Panc1 (cell line): ENCODE measurements around the gene SH3RF2. TPM values are rescaled to one million over a fixed set of nuclear protein-coding genes. Genes with fewer than 3 reads are reported as not detected.

Experiments used
- ATAC-seq: fragments of 200-7000 bp; cut with Tn5 transposase; 2 replicates; pipeline ENCODE4 v1.9.1; 2020; ENCODE audit warnings: mild to moderate bottlenecking, moderate library complexity
- BruUV-seq: library from RNA; stranded (reverse); fragments of 400-500 nt; replicated peaks from 2 replicates; lab custom pipeline; 2021; lab: Mats Ljungman, UMichigan
- CTCF ChIA-PET: fragments of 300-600 bp; sonication (Branson Sonifier 250); formaldehyde crosslinking; loops from one replicate; lab custom pipeline; 2022; ENCODE audit warnings: antibody characterized with exemption; lab: Charles Lee
- POLR2A ChIA-PET: fragments of 300-600 bp; sonication (Branson Sonifier 250); formaldehyde crosslinking; loops from one replicate; lab custom pipeline; 2022; ENCODE audit warnings: antibody characterized with exemption; lab: Charles Lee
- DNase-seq: peaks from one replicate; pipeline ENCODE4 v3.0.0-alpha.2; 2010; ENCODE audit warnings: low read depth, low spot score
- H3K27ac ChIP-seq: 2 replicates; pipeline ENCODE4 v1.5.1; 2011; ENCODE audit warnings: mild to moderate bottlenecking, low read length, inconsistent platforms
- H3K27me3 ChIP-seq: fragments of 200-500 bp; sonication (Bioruptor generic); 2 replicates; pipeline ENCODE4 v1.6.0; 2014; ENCODE audit warnings: low read length, inconsistent platforms; ENCODE audit not compliant: control insufficient read depth, insufficient read depth
- H3K36me3 ChIP-seq: fragments of 200-500 bp; sonication (Bioruptor generic); 2 replicates; pipeline ENCODE4 v1.5.1; 2014; ENCODE audit warnings: inconsistent platforms, mild to moderate bottlenecking, low read length, moderate library complexity; ENCODE audit not compliant: control insufficient read depth, insufficient read depth
- H3K4me1 ChIP-seq: 2 replicates; pipeline ENCODE4 v1.5.1; 2011; ENCODE audit warnings: inconsistent platforms, mild to moderate bottlenecking, low read length, moderate library complexity; ENCODE audit not compliant: control insufficient read depth, insufficient read depth
- H3K4me3 ChIP-seq, 2 experiments: 2 replicates each; pipeline ENCODE4 v1.5.1; 2011 to 2012; ENCODE audit warnings: low read depth in 2 of 2, low read length in 2 of 2, mild to moderate bottlenecking in 2 of 2, inconsistent platforms in 1 of 2, moderate library complexity in 1 of 2
- H3K9me3 ChIP-seq: fragments of 200-500 bp; sonication (Bioruptor generic); 2 replicates; pipeline ENCODE4 v1.5.1; 2014; ENCODE audit warnings: low read depth, mild to moderate bottlenecking, inconsistent platforms, low read length, moderate library complexity; ENCODE audit not compliant: control insufficient read depth, insufficient read depth
- POLR2AphosphoS5 ChIP-seq: IDR thresholded peaks from 2 replicates; pipeline ENCODE4 v1.6.1; 2012; ENCODE audit warnings: mild to moderate bottlenecking, low read depth, low read length, moderate library complexity
- SIN3A ChIP-seq: IDR thresholded peaks from 2 replicates; pipeline ENCODE4 v1.6.1; 2012; ENCODE audit warnings: low read depth, mild to moderate bottlenecking, low read length, moderate library complexity, borderline replicate concordance; ENCODE audit not compliant: insufficient read depth
- TCF7L2 ChIP-seq: IDR thresholded peaks from 2 replicates; pipeline ENCODE4 v1.6.1; 2011; ENCODE audit warnings: mild to moderate bottlenecking, low read depth, low read length, inconsistent platforms
- in situ Hi-C: cut with HindIII; loops from 2 replicates; pipeline ENCODE4 v1.10.0; 2016; ENCODE audit warnings: low sequenced_read_pairs, low pct_unique_long_range_greater_than_20kb
- intact Hi-C: fragments of 100-400 bp; cut with micrococcal nuclease; formaldehyde crosslinking; loops from one replicate; pipeline ENCODE4 v1.10.0; 2022; ENCODE audit not compliant: unreplicated experiment
- total RNA-seq: library from RNA; stranded (reverse); gene quantifications from one replicate; pipeline ENCODE4 v1.2.1, GENCODE V29; 2021; ENCODE audit not compliant: unreplicated experiment
- TF ChIP-seq, protein P1 (sequence below): fragments of 450-650 bp; IDR thresholded peaks from 2 replicates; pipeline ENCODE4 v1.5.1; 2017; ENCODE audit warnings: mild to moderate bottlenecking
- TF ChIP-seq, protein P2 (sequence below), 2 experiments: IDR thresholded peaks; 2 replicates each; pipeline ENCODE4 v1.6.1; 2011 to 2012; ENCODE audit warnings: low read depth in 2 of 2, control low read depth in 1 of 2, low read length in 1 of 2, mild to moderate bottlenecking in 1 of 2, moderate library complexity in 1 of 2; ENCODE audit not compliant: insufficient read depth in 1 of 2

SH3RF2 gene
- total RNA-seq, 1 experiment from 2014 or later, result 23.1 TPM

DNA sequence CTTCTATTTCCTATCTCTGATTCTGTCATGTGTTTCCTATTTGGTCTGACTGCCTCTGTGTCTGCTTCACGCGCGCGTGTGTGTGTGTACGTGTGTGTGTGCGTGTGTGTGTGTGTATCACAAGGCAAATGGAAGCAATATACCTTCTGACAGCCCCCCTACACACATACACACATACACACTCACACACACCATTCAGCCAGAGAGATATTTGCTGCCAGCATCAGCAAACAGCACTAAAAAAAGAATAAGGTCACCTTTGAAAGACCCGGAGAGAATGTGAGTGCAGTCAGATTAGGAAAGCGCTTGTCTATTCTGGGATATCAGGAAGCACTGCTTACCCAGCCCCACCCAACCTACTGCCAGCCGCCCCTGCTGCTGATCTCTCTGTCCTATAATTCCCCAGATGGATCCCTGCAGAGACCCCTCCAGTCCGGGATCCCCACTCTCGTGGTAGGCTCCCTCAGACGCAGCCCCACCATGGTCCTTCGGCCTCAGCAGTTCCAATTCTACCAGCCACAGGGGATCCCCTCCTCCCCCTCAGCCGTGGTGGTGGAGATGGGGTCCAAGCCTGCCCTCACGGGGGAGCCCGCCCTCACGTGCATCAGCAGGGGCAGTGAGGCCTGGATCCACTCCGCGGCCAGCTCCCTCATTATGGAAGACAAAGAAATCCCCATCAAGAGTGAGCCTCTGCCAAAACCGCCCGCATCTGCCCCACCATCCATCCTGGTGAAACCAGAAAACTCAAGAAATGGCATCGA lies 123.3 kb downstream of the SH3RF2 start:
- DNase-seq (no peak), ATAC-seq (no peak)
- Histone ChIP-seq H3K27me3 (no peaks in the 10 kb centered on the region), H3K9me3 (no peaks in the 10 kb centered on the region), H3K36me3 (0 out of 2 replicates have a peak, but pooled peaks cover 3% of the 10 kb centered on the region), H3K4me1 (no peaks in the 10 kb centered on the region), H3K4me3 (no peak overlapping the region), H3K27ac (no peak overlapping the region)
- ChIA-PET CTCF (no interaction called here), POLR2A (no interaction called here)
- intact Hi-C loops (no loop called here), in situ Hi-C loops (no loop called here)
- BruUV-seq, result no TSS peak
- TF ChIP-seq TCF7L2 (no peak), POLR2AphosphoS5 (no peak), SIN3A (no peak)
- TF ChIP-seq, protein P1, sequence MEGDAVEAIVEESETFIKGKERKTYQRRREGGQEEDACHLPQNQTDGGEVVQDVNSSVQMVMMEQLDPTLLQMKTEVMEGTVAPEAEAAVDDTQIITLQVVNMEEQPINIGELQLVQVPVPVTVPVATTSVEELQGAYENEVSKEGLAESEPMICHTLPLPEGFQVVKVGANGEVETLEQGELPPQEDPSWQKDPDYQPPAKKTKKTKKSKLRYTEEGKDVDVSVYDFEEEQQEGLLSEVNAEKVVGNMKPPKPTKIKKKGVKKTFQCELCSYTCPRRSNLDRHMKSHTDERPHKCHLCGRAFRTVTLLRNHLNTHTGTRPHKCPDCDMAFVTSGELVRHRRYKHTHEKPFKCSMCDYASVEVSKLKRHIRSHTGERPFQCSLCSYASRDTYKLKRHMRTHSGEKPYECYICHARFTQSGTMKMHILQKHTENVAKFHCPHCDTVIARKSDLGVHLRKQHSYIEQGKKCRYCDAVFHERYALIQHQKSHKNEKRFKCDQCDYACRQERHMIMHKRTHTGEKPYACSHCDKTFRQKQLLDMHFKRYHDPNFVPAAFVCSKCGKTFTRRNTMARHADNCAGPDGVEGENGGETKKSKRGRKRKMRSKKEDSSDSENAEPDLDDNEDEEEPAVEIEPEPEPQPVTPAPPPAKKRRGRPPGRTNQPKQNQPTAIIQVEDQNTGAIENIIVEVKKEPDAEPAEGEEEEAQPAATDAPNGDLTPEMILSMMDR, result no peak
- TF ChIP-seq, protein P2, sequence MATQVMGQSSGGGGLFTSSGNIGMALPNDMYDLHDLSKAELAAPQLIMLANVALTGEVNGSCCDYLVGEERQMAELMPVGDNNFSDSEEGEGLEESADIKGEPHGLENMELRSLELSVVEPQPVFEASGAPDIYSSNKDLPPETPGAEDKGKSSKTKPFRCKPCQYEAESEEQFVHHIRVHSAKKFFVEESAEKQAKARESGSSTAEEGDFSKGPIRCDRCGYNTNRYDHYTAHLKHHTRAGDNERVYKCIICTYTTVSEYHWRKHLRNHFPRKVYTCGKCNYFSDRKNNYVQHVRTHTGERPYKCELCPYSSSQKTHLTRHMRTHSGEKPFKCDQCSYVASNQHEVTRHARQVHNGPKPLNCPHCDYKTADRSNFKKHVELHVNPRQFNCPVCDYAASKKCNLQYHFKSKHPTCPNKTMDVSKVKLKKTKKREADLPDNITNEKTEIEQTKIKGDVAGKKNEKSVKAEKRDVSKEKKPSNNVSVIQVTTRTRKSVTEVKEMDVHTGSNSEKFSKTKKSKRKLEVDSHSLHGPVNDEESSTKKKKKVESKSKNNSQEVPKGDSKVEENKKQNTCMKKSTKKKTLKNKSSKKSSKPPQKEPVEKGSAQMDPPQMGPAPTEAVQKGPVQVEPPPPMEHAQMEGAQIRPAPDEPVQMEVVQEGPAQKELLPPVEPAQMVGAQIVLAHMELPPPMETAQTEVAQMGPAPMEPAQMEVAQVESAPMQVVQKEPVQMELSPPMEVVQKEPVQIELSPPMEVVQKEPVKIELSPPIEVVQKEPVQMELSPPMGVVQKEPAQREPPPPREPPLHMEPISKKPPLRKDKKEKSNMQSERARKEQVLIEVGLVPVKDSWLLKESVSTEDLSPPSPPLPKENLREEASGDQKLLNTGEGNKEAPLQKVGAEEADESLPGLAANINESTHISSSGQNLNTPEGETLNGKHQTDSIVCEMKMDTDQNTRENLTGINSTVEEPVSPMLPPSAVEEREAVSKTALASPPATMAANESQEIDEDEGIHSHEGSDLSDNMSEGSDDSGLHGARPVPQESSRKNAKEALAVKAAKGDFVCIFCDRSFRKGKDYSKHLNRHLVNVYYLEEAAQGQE (IDR thresholded peaks at IDR 0.05; ENCODE audit: insufficient read depth in 1 of 2, low read depth in 2 of 2, low read length in 1 of 2), result no peak

DNA sequence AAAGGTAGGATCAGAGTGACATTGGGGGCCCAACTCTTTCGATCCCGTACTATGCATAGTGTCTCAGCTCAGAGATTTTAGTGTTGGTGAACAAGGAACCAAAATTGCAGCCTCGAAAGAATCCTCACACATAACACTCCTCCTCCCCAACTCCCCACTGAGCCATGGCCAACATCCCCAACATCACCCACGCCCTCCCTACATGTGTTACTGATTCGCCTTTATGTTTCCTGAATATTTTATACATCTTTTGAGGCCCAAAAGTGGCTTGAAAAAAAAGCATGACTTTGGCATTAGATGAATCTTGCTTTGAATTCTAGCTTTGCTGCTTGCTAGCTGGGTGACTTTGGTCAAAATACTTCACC lies 123.8 kb downstream of the SH3RF2 start:
- in situ Hi-C loops (no loop called here), intact Hi-C loops (no loop called here)
- H3K4me3 ChIP-seq, result no peak overlapping the region
- H3K4me1 ChIP-seq, result no peaks in the 10 kb centered on the region
- CTCF ChIA-PET, result no interaction called here
- POLR2A ChIA-PET, result no interaction called here
- H3K9me3 ChIP-seq, result no peaks in the 10 kb centered on the region
- DNase-seq, result no peak
- TF ChIP-seq POLR2AphosphoS5, result no peak
- no peak for TF ChIP-seq SIN3A
- TF ChIP-seq, protein P2 (IDR thresholded peaks at IDR 0.05; ENCODE audit: insufficient read depth in 1 of 2, low read depth in 2 of 2, low read length in 1 of 2), result no peak
- no peak for TF ChIP-seq TCF7L2
- TF ChIP-seq, protein P1, result no peak
- ATAC-seq, result no peak
- H3K36me3 ChIP-seq, result 0 out of 2 replicates have a peak, but pooled peaks cover 3% of the 10 kb centered on the region
- H3K27ac ChIP-seq, result no peak overlapping the region
- BruUV-seq, result no TSS peak
- no peaks in the 10 kb centered on the region for H3K27me3 ChIP-seq
